Endothelial cell of umbilical vein (primary cell): ENCODE results near the gene CCN2. TPM values are rescaled to one million over a fixed set of nuclear protein-coding genes. Genes with fewer than 3 reads are reported as not detected.

Experiments
- BruUV-seq: library from RNA; stranded (reverse); fragments of 400-500 nt; replicated peaks from 2 replicates; lab custom pipeline; 2021; lab: Mats Ljungman, UMichigan
- CTCF ChIA-PET: fragments of 300-600, 350-600 bp; sonication (Branson Sonifier 250); formaldehyde crosslinking; loops from one replicate; lab custom pipeline; 2021; ENCODE audit warnings: antibody characterized with exemption, inconsistent platforms; lab: Charles Lee
- POLR2A ChIA-PET: fragments of 300-600, 350-600 bp; sonication (Branson Sonifier 250); formaldehyde crosslinking; loops from one replicate; lab custom pipeline; 2021; ENCODE audit warnings: antibody characterized with exemption, inconsistent platforms; lab: Charles Lee
- DNase-seq: peaks from one replicate; pipeline ENCODE4 v3.0.0-alpha.2; 2011; ENCODE audit warnings: low read depth, low spot score
- FAIRE-seq: peaks from 2 replicates; lab custom pipeline; 2011; peaks lifted over from hg19 to GRCh38; lab: Jason Lieb, UNC
- H2AFZ ChIP-seq: 2 replicates; pipeline ENCODE4 v1.6.0; 2012; ENCODE audit warnings: low read depth, low read length, control low read depth, inconsistent platforms
- H3K27ac ChIP-seq: 2 replicates; pipeline ENCODE4 v1.5.1; 2011; ENCODE audit warnings: low read depth, mild to moderate bottlenecking, control low read depth, low read length, moderate library complexity; ENCODE audit not compliant: insufficient read depth
- H3K27me3 ChIP-seq, 2 experiments: 2 replicates each; pipeline versions ENCODE4 v1.6.0 to v1.6.1; 2011; ENCODE audit warnings: low read length in 2 of 2, mixed read lengths in 1 of 2; ENCODE audit not compliant: control insufficient read depth in 2 of 2, insufficient read depth in 2 of 2
- H3K36me3 ChIP-seq, 2 experiments: 2 replicates in 1 of 2; 3 replicates in 1 of 2; pipeline ENCODE4 v1.5.1; 2011; ENCODE audit warnings: low read length in 2 of 2, mild to moderate bottlenecking in 1 of 2, moderate library complexity in 1 of 2; ENCODE audit not compliant: control insufficient read depth in 2 of 2, insufficient read depth in 2 of 2; ENCODE audit errors: extremely low read depth in 1 of 2
- H3K4me1 ChIP-seq: 3 replicates; pipeline ENCODE4 v1.5.1; 2011; ENCODE audit warnings: mild to moderate bottlenecking, low read length; ENCODE audit not compliant: control insufficient read depth, insufficient read depth; ENCODE audit errors: extremely low read depth
- H3K4me2 ChIP-seq: 2 replicates; pipeline ENCODE4 v1.6.1; 2011; ENCODE audit warnings: low read length, control low read depth, mixed read lengths; ENCODE audit not compliant: insufficient read depth
- H3K4me3 ChIP-seq, 3 experiments: fragments of 200-600 bp in 1 of 3; sonication (generic), shearing (Covaris generic) in 1 of 3; replicated peaks in 1 of 3; 2 replicates each; pipeline ENCODE4 v1.5.1; 2011 to 2016; ENCODE audit warnings: control low read depth in 3 of 3, low read length in 3 of 3, mild to moderate bottlenecking in 2 of 3, inconsistent platforms in 1 of 3, low read depth in 1 of 3, moderate library complexity in 1 of 3; ENCODE audit not compliant: insufficient read depth in 1 of 3
- H3K79me2 ChIP-seq: 2 replicates; pipeline ENCODE4 v1.6.0; 2012; ENCODE audit warnings: low read length, inconsistent platforms; ENCODE audit not compliant: control insufficient read depth, insufficient read depth
- H3K9ac ChIP-seq: replicated peaks from 2 replicates; pipeline ENCODE3; 2011; ENCODE audit warnings: low read length, control low read depth; ENCODE audit not compliant: insufficient read depth; ENCODE audit errors: extremely low read depth
- H3K9me1 ChIP-seq: replicated peaks from 3 replicates; pipeline ENCODE4 v1.6.0; 2011; ENCODE audit warnings: mild to moderate bottlenecking, low read length; ENCODE audit not compliant: control insufficient read depth, insufficient read depth; ENCODE audit errors: extremely low read depth
- H3K9me3 ChIP-seq: replicated peaks from 2 replicates; pipeline ENCODE4 v1.5.1; 2012; ENCODE audit warnings: low read length, inconsistent platforms; ENCODE audit not compliant: control insufficient read depth, insufficient read depth
- H4K20me1 ChIP-seq: replicated peaks from 2 replicates; pipeline ENCODE3; 2011; ENCODE audit warnings: mild to moderate bottlenecking, low read length; ENCODE audit not compliant: control insufficient read depth, insufficient read depth; ENCODE audit errors: extremely low read depth
- EZH2 ChIP-seq: IDR thresholded peaks from 2 replicates; pipeline ENCODE4 v1.6.1; 2012; ENCODE audit warnings: borderline replicate concordance, low read depth, mild to moderate bottlenecking, moderate library complexity, low read length, inconsistent platforms; ENCODE audit not compliant: severe bottlenecking
- FOS ChIP-seq: IDR thresholded peaks from 2 replicates; pipeline ENCODE4 v1.6.1; 2011; ENCODE audit warnings: mild to moderate bottlenecking, low read length, moderate library complexity, borderline replicate concordance; ENCODE audit not compliant: insufficient read depth
- JUN ChIP-seq: IDR thresholded peaks from 2 replicates; pipeline ENCODE4 v1.6.1; 2011; ENCODE audit warnings: borderline replicate concordance, low read depth; ENCODE audit not compliant: insufficient read length, insufficient read depth
- MYC ChIP-seq: IDR thresholded peaks from one replicate; pipeline ENCODE4 v1.6.1; 2011; ENCODE audit warnings: mild to moderate bottlenecking, low read depth, low read length
- POLR2A ChIP-seq: IDR thresholded peaks from 2 replicates; pipeline ENCODE4 v1.6.1; 2012; ENCODE audit warnings: low read depth, mild to moderate bottlenecking, control low read depth, low read length
- dilution Hi-C: fragments of 300-500 bp; cut with MboI; formaldehyde crosslinking; loops from one replicate; pipeline ENCODE4 v1.15.0; 2019; ENCODE audit warnings: low sequenced_read_pairs; ENCODE audit not compliant: extremely low pct_ligation_motif_present
- intact Hi-C: fragments of 100-400 bp; cut with micrococcal nuclease; formaldehyde crosslinking; loops from one replicate; pipeline ENCODE4 v1.10.0; 2022
- polyA plus RNA-seq, 4 experiments: library from polyadenylated mRNA; depleted of rRNA in 3 of 4; stranded (reverse) in 3 of 4; unstranded in 1 of 4; fragments of >200 nt; gene quantifications; 2 replicates each; pipeline versions ENCODE4 v1.2.1 to v1.2.3, GENCODE V29; 2011 to 2012; ENCODE audit warnings: missing spikeins in 1 of 4
- total RNA-seq: library from RNA; stranded (reverse); gene quantifications from 2 replicates; pipeline ENCODE4 v1.2.3, GENCODE V29; 2021
- TF ChIP-seq, protein P1 (sequence below), 2 donors: IDR thresholded peaks; 1 replicate in 1 of 2; 2 replicates in 1 of 2; pipeline ENCODE4 v1.5.1; 2011; ENCODE audit warnings: low read length in 2 of 2, mild to moderate bottlenecking in 2 of 2, moderate library complexity in 2 of 2, control low read depth in 1 of 2, inconsistent platforms in 1 of 2, low read depth in 1 of 2; ENCODE audit not compliant: insufficient read depth in 1 of 2; ENCODE audit errors: extremely low read depth in 1 of 2

The CCN2 gene
- total and polyA plus RNA-seq, 2 donors (not counting 3 experiments of a cell fraction or from before 2014, with no cell fraction given) = 1,926 to 2,488 TPM

DNA sequence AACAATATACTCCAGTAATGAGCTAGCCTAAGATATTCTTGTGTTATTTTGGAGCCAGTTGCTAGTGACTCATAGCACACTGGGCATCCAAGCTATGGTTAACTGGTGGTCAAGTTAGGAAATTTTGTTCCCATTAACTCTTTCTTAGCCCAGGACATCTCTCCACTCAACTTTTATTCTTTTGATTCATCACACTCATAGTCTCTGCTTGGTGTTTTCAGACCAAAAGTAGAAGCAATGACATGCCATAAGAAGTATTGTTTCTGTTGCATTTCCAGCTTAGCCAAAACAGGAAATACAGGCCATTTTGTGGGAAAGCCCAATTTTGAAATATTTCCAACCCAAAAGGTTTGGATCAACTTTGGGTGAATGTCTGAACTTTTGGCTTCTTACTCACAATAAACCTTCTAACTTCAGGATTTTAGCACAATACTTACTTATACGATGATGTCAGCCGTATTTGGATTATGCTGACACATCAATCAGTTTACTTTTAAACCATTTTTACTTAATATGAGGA lies 31.6 kb upstream of the CCN2 start:
- CTCF ChIA-PET = interaction anchor here (1.3 kb wide), 1 partner anchor 80 kb away, joined by 3 read pairs; no protein-coding TSS in a partner anchor
- H3K4me2 ChIP-seq = no peak overlapping the region
- dilution Hi-C loops = no loop called here

More for the DNA sequence above, 31.6 kb upstream of the CCN2 start:
- no TSS peak for BruUV-seq
- H3K27me3 ChIP-seq = no peaks in the 10 kb centered on the region
- intact Hi-C loops = no loop called here
- H3K9me3 ChIP-seq = no peaks in the 10 kb centered on the region
- H3K9me1 ChIP-seq = no peaks in the 10 kb centered on the region
- no peak overlapping the region for H2AFZ ChIP-seq
- POLR2A ChIA-PET = interaction anchor here (3.8 kb wide), 1 partner anchor 33 kb away, joined by 34 read pairs; the partner anchor contains the start of gene CCN2
- peaks cover 34% of the 10 kb centered on the region for H3K4me1 ChIP-seq
- H3K4me3 ChIP-seq = no peak overlapping the region
- no peaks in the 10 kb centered on the region for H4K20me1 ChIP-seq
- DNase-seq (peak; percentile 46), FAIRE-seq (no peak)
- H3K9ac ChIP-seq = no peak overlapping the region
- TF ChIP-seq MYC (no peak), FOS (peak; percentile 25), JUN (no peak), EZH2 (no peak), POLR2A (no peak)
- TF ChIP-seq, protein P1, sequence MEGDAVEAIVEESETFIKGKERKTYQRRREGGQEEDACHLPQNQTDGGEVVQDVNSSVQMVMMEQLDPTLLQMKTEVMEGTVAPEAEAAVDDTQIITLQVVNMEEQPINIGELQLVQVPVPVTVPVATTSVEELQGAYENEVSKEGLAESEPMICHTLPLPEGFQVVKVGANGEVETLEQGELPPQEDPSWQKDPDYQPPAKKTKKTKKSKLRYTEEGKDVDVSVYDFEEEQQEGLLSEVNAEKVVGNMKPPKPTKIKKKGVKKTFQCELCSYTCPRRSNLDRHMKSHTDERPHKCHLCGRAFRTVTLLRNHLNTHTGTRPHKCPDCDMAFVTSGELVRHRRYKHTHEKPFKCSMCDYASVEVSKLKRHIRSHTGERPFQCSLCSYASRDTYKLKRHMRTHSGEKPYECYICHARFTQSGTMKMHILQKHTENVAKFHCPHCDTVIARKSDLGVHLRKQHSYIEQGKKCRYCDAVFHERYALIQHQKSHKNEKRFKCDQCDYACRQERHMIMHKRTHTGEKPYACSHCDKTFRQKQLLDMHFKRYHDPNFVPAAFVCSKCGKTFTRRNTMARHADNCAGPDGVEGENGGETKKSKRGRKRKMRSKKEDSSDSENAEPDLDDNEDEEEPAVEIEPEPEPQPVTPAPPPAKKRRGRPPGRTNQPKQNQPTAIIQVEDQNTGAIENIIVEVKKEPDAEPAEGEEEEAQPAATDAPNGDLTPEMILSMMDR (IDR thresholded peaks at IDR 0.05; ENCODE audit: extremely low read depth in 1 of 2, insufficient read depth in 1 of 2, low read depth in 1 of 2, low read length in 2 of 2) = no peak
- no peaks in the 10 kb centered on the region for H3K79me2 ChIP-seq
- no peak overlapping the region for H3K27ac ChIP-seq
- no peaks in the 10 kb centered on the region for H3K36me3 ChIP-seq
